Activated CD4-positive, alpha-beta T cell treated with anti-CD3 and anti-CD28 coated beads for 48 hours (primary cell): ENCODE results near the gene LMF1.
"Not testable (repeated sequence)": the region's sequence is repeated elsewhere in the genome, so short reads cannot be mapped to it uniquely, and the experiment has no call there.

Source experiments
- DNase-seq: peaks from one replicate; pipeline ENCODE4 v3.0.0-alpha.2; 2020

LMF1 gene

GRCh38 chr16:820044-820408 lies 150.8 kb downstream of the LMF1 start:
- not testable (repeated sequence) for DNase-seq

DNA sequence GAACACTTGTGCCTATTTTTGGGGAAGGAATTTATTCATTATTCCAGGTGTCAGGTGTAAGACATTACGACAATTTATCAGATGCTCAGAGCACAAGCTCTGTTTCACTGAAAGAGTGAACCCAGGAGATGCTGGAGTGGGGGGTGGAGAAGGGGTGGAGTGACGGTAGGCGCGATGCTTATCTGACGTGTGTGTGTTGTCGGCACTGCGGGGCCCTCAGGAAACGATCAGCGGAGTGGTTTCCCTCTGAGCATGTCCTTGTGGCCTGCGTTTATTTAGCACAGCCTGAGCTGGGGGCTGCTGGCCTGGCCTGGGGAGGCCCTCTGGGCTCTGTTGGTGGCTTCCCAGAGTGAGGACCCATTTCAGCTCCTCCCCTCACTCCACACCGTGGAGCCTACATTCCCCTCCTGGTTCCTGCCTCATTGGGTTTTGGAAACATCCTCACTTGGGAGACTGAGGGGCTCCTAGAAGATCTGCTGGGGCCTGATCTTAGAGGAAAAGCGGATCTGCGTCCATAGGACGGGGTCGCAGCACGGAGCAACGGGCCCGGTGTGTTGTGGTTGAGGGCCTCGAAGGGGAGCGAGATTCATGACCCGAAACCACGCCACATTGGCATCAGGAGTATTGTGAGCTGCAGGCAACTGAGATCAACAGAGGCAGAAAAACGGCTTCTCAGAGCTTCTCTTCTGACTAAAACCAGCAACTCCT lies 151.3 kb downstream of the LMF1 start:
- DNase-seq: peak; percentile 41

- no peak for DNase-seq
These were observed 152.2 kb downstream of the LMF1 start for GRCh38 chr16:818592-818991.

DNA sequence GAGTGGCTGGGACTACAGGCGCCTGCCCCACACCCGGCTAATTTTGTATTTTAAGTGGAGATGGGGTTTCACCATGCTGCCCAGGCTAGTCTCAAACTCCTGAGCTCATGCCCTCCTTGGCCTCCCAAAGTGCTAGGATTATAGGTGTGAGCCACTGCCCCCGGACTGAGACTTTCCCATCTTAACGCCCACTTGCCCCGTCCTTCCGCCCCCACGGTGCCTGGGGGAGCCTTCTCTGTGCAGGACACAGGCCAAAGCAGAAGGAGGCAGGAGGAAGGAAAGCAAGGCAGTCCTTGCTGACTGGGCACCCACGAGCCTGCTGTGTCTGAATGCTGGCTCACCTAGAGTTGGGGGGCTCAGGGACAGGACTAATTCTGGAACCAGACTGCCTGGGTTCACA lies 152.7 kb downstream of the LMF1 start:
- DNase-seq: no peak

GRCh38 chr16:817001-817906 lies 153.5 kb downstream of the LMF1 start:
- DNase-seq: no peak

DNA sequence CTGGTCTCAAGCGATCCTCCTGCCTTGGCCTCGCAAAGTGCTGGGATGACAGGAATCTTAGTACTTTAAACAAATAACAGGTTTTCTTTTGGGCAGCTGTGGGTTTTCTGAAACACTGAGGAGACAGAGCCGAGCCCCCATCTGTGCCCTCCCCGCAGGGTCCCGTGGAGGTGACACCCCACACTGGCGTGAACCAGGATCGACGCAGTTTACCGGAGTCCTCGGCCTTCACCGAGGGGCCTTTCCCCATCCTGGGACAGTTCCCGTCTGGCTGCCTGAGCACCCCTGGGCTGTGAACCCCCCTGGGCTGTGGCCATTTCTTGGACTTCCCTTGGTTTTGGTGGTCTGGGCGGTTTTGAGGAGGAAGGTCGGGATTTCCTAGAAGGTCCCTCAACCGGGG lies 154.9 kb downstream of the LMF1 start:
- no peak for DNase-seq

DNA sequence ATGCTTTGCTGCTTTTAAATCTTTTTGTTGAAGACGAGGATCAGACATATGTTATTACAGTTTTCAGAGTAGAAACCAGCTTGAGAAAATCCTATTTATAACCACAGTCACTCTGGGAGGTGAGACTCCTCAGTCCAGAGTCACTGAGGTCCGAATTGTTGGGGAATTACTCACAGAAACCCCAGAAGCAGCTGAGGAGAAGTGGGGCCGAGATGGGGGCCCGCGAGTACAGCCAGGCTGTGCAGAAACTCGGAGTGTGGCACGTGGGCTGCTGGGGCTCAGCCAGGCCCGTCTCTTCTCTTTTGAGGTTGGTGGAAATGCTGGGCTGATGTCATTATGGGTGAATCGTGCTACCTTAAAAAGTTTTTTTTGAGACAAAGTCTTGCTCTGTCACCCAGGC lies 155.8 kb downstream of the LMF1 start:
- DNase-seq: no peak

GRCh38 chr16:813916-814412 lies 156.8 kb downstream of the LMF1 start:
- no peak for DNase-seq

GRCh38 chr16:813204-813915 lies 157.4 kb downstream of the LMF1 start:
- peak; percentile 71 for DNase-seq

- DNase-seq: no peak
These were observed 162.7 kb downstream of the LMF1 start for GRCh38 chr16:808085-808386.

DNA sequence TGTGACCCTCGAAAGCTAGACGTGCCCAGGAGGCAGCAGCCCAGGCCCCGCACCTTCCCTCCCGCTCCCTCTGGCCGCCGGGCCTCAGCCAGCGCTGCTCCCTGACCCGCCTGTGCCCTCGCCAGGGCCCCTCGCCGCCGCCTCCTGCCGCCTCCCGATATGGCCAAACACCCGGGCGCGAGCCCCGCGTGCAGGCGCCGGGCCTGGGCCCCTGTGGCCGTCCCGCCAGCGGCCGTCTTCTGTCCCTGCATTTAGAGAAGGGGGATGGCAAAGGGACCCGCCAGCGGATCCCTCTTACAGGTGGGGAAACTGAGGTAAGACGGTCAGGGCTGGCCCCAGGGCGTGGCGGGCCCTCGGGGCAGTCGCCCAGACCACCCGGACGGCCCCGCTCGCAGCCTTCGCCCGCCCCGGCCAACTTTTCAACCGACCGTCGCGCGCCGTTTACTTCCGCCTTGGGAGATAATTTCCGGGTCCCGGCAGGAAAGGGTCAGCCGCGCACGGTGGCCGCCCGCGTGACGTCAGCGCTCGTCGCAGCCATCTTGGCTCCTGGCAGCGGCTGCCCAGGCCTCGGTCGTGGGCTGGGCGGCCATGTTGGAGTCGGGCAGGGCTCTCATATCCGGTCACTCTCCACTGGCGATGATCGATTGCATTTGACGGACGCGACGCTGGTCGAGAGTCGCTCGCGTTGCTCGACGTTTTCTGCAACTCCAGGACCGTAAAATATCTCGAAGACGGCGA lies 163.3 kb downstream of the LMF1 start:
- peak; percentile 90 for DNase-seq

DNA sequence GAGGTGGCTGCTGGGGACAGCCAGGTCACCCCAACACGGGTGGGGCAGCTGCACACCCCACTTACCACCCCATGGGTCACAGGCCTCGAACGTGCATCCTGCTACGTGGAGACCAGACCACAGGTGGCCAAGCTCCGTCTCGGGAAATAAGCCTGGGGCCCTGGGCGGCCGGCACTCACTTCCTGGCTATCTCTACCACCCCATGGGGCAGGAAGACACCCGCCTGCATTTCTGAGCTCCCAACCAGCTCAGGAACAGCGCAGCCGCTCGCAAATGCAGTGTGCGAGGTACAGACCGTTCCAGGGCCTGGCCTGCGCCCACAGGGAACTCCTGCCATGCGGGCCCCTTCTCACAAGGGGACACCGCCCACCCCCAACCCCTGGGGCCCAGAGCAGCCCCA lies 165.3 kb downstream of the LMF1 start:
- no peak for DNase-seq

- no peak for DNase-seq
These were observed 166.4 kb downstream of the LMF1 start for GRCh38 chr16:804193-805048.

- no peak for DNase-seq
These were observed 167.1 kb downstream of the LMF1 start for GRCh38 chr16:803754-804080.
